ENCODE measurements around the gene CLDN14. TPM values are rescaled to one million over a fixed set of nuclear protein-coding genes. Genes with fewer than 3 reads are reported as not detected.

The CLDN14 gene
- total RNA-seq, 1 experiment from 2014 or later: 8.9 TPM

- POLR2A ChIA-PET (ENCODE audit: unreplicated experiment): no interaction called here
- H3K79me2 ChIP-seq (ENCODE audit: low read length): no peaks in the 10 kb centered on the region
- no peaks in the 10 kb centered on the region for H3F3A ChIP-seq (ENCODE audit: low read length, unreplicated experiment)
- no peak overlapping the region for H3K9ac ChIP-seq (ENCODE audit: low read length)
- peaks cover 8% of the 10 kb centered on the region for H3K4me1 ChIP-seq (ENCODE audit: insufficient read depth, low read length)
- H3K36me3 ChIP-seq (ENCODE audit: low read depth, low read length): no peaks in the 10 kb centered on the region
- H2AFZ ChIP-seq (ENCODE audit: low read length): no peak overlapping the region
- peak; percentile 18 for ATAC-seq
- TF ChIP-seq EZH2 (IDR thresholded peaks at IDR 0.05; ENCODE audit: low read length, unreplicated experiment): no peak
- no peak for TF ChIP-seq EZH2phosphoT487 (IDR thresholded peaks at IDR 0.05; ENCODE audit: borderline replicate concordance, low read length)
- TF ChIP-seq CTCF (conservative IDR thresholded peaks at IDR 0.05; ENCODE audit: low read depth, low read length): no peak
- H3K9me3 ChIP-seq (ENCODE audit: low read length): no peaks in the 10 kb centered on the region
- H3K27me3 ChIP-seq (ENCODE audit: low read length): no peaks in the 10 kb centered on the region
- H3K4me3 ChIP-seq (ENCODE audit: low read length): no peak overlapping the region
- no peak overlapping the region for H3K27ac ChIP-seq (ENCODE audit: low read length)
- H3K4me2 ChIP-seq (ENCODE audit: low read length): no peak overlapping the region
- intact Hi-C loops (cut with micrococcal nuclease): no loop called here
- H3K9me2 ChIP-seq (replicated peaks; ENCODE audit: low read length): no peaks in the 10 kb centered on the region
- DNase-seq: no peak
- no peaks in the 10 kb centered on the region for H4K20me1 ChIP-seq (ENCODE audit: low read length)
- TSS peak; percentile 12 for BruUV-seq (replicated peaks)
- CTCF ChIA-PET: no interaction called here
Observed at GRCh38 chr21:36491209-36491910, 11.4 kb upstream of the CLDN14 start.

- Histone ChIP-seq H3K27ac (ENCODE audit: low read length) (no peak overlapping the region), H3K79me2 (ENCODE audit: low read length) (no peaks in the 10 kb centered on the region), H3K9me3 (ENCODE audit: low read length) (no peaks in the 10 kb centered on the region), H3K4me3 (ENCODE audit: low read length) (no peak overlapping the region), H4K20me1 (ENCODE audit: low read length) (no peaks in the 10 kb centered on the region), H3F3A (ENCODE audit: low read length, unreplicated experiment) (no peaks in the 10 kb centered on the region), H2AFZ (ENCODE audit: low read length) (no peak overlapping the region), H3K9me2 (replicated peaks; ENCODE audit: low read length) (no peaks in the 10 kb centered on the region), H3K9ac (ENCODE audit: low read length) (no peak overlapping the region), H3K27me3 (ENCODE audit: low read length) (no peaks in the 10 kb centered on the region), H3K4me1 (ENCODE audit: insufficient read depth, low read length) (peaks cover 8% of the 10 kb centered on the region), H3K36me3 (ENCODE audit: low read depth, low read length) (no peaks in the 10 kb centered on the region), H3K4me2 (ENCODE audit: low read length) (no peak overlapping the region)
- DNase-seq: no peak
- BruUV-seq (replicated peaks): no TSS peak
- no peak for TF ChIP-seq CTCF (conservative IDR thresholded peaks at IDR 0.05; ENCODE audit: low read depth, low read length)
- TF ChIP-seq EZH2phosphoT487 (IDR thresholded peaks at IDR 0.05; ENCODE audit: borderline replicate concordance, low read length): no peak
- TF ChIP-seq EZH2 (IDR thresholded peaks at IDR 0.05; ENCODE audit: low read length, unreplicated experiment): no peak
- ChIA-PET POLR2A (ENCODE audit: unreplicated experiment) (no interaction called here), CTCF (no interaction called here)
- intact Hi-C loops (cut with micrococcal nuclease): no loop called here
- ATAC-seq: no peak
Observed at GRCh38 chr21:36489776-36490165, 9.8 kb upstream of the CLDN14 start.

- no peaks in the 10 kb centered on the region for H3F3A ChIP-seq (ENCODE audit: low read length, unreplicated experiment)
- no peak overlapping the region for H3K9ac ChIP-seq (ENCODE audit: low read length)
- no peak overlapping the region for H3K4me3 ChIP-seq (ENCODE audit: low read length)
- H3K9me3 ChIP-seq (ENCODE audit: low read length): no peaks in the 10 kb centered on the region
- H3K36me3 ChIP-seq (ENCODE audit: low read depth, low read length): no peaks in the 10 kb centered on the region
- intact Hi-C loops (cut with micrococcal nuclease): no loop called here
- BruUV-seq (replicated peaks): no TSS peak
- H3K9me2 ChIP-seq (replicated peaks; ENCODE audit: low read length): no peaks in the 10 kb centered on the region
- H3K27ac ChIP-seq (ENCODE audit: low read length): no peak overlapping the region
- no peaks in the 10 kb centered on the region for H4K20me1 ChIP-seq (ENCODE audit: low read length)
- TF ChIP-seq EZH2phosphoT487 (IDR thresholded peaks at IDR 0.05; ENCODE audit: borderline replicate concordance, low read length) (no peak), CTCF (conservative IDR thresholded peaks at IDR 0.05; ENCODE audit: low read depth, low read length) (no peak), EZH2 (IDR thresholded peaks at IDR 0.05; ENCODE audit: low read length, unreplicated experiment) (no peak)
- ChIA-PET POLR2A (ENCODE audit: unreplicated experiment) (interaction anchor here (0.6 kb wide), 1 partner anchor 18 kb away, joined by 4 read pairs; no protein-coding TSS in a partner anchor), CTCF (no interaction called here)
- H3K4me2 ChIP-seq (ENCODE audit: low read length): no peak overlapping the region
- peaks cover 8% of the 10 kb centered on the region for H3K4me1 ChIP-seq (ENCODE audit: insufficient read depth, low read length)
- no peak for ATAC-seq
- H3K27me3 ChIP-seq (ENCODE audit: low read length): no peaks in the 10 kb centered on the region
- no peaks in the 10 kb centered on the region for H3K79me2 ChIP-seq (ENCODE audit: low read length)
- H2AFZ ChIP-seq (ENCODE audit: low read length): no peak overlapping the region
- DNase-seq: no peak
Observed at GRCh38 chr21:36489103-36489775, 9.3 kb upstream of the CLDN14 start.
